KMS-11 (cell line): ENCODE data around the gene R3HDM2.
A peak's percentile ranks its signal among the peaks of the same experiment; 100 is the strongest.
"Not testable (repeated sequence)": the region's sequence is repeated elsewhere in the genome, so short reads cannot be mapped to it uniquely, and the experiment has no call there.

ENCODE experiments used
- H2AFZ ChIP-seq: fragments of 200-600 bp; sonication (generic); 2 replicates; pipeline ENCODE4 v1.6.1; 2016; ENCODE audit warnings: antibody characterized with exemption, mixed run types, low read depth
- H3K27ac ChIP-seq: fragments of 200-600 bp; sonication (generic); 2 replicates; pipeline ENCODE4 v1.6.1; 2016; ENCODE audit warnings: mild to moderate bottlenecking, mixed run types
- H3K27me3 ChIP-seq: fragments of 200-600 bp; sonication (generic); 2 replicates; pipeline ENCODE4 v1.6.1; 2017; ENCODE audit warnings: mild to moderate bottlenecking, low read depth, mixed run types, moderate library complexity; ENCODE audit not compliant: insufficient read depth
- H3K36me3 ChIP-seq: fragments of 200-600 bp; sonication (generic); 2 replicates; pipeline ENCODE4 v1.6.1; 2017; ENCODE audit warnings: mild to moderate bottlenecking, mixed run types; ENCODE audit not compliant: insufficient read depth
- H3K4me1 ChIP-seq: fragments of 200-600 bp; sonication (generic); 2 replicates; pipeline ENCODE4 v1.6.1; 2016; ENCODE audit warnings: mild to moderate bottlenecking, low read depth, mixed run types; ENCODE audit not compliant: poor library complexity, severe bottlenecking
- H3K4me2 ChIP-seq: fragments of 200-600 bp; sonication (generic); 2 replicates; pipeline ENCODE4 v1.7.0; 2016; ENCODE audit warnings: mild to moderate bottlenecking, mixed run types
- H3K4me3 ChIP-seq: fragments of 200-600 bp; sonication (generic); IDR thresholded peaks from 2 replicates; pipeline ENCODE4 v1.6.1; 2017; ENCODE audit warnings: low read depth, low read length, mixed read lengths; ENCODE audit not compliant: insufficient read depth
- H3K79me2 ChIP-seq: fragments of 200-600 bp; sonication (generic); 2 replicates; pipeline ENCODE4 v1.6.1; 2016; ENCODE audit warnings: low read depth, mixed run types; ENCODE audit not compliant: insufficient read depth
- H3K9ac ChIP-seq: fragments of 200-600 bp; sonication (generic); 2 replicates; pipeline ENCODE4 v1.6.1; 2016; ENCODE audit warnings: mild to moderate bottlenecking, mixed run types
- H4K20me1 ChIP-seq: fragments of 200-600 bp; sonication (generic); 2 replicates; pipeline ENCODE4 v1.6.1; 2016; ENCODE audit warnings: mild to moderate bottlenecking, mixed run types; ENCODE audit not compliant: insufficient read depth
- TF ChIP-seq, protein P1 (sequence below): fragments of 200-600 bp; sonication (generic); conservative IDR thresholded peaks from 2 replicates; pipeline ENCODE4 v1.6.1; 2017; ENCODE audit warnings: low read depth, mild to moderate bottlenecking, antibody characterized with exemption, low read length, moderate library complexity, mixed read lengths

R3HDM2 gene

DNA sequence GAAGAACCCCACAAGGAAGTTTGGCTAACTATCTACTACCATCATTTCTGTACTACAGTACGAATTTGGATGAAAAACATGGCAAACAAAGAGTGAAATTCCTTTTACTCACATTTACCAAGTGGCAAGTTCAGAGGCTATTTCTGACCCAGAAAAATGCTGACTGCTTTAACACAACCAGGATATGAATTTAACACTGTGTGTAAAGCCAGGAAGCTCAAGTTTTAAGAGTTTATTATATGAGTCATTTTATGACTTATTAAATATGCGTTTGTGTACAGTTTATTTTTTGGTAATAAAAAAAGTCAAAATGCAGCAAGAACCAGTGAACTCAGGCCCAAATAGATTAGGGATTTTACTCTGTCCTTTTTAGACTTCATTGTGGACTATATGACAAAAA is 121.4 kb downstream of the R3HDM2 start:
- TF ChIP-seq, protein P1, sequence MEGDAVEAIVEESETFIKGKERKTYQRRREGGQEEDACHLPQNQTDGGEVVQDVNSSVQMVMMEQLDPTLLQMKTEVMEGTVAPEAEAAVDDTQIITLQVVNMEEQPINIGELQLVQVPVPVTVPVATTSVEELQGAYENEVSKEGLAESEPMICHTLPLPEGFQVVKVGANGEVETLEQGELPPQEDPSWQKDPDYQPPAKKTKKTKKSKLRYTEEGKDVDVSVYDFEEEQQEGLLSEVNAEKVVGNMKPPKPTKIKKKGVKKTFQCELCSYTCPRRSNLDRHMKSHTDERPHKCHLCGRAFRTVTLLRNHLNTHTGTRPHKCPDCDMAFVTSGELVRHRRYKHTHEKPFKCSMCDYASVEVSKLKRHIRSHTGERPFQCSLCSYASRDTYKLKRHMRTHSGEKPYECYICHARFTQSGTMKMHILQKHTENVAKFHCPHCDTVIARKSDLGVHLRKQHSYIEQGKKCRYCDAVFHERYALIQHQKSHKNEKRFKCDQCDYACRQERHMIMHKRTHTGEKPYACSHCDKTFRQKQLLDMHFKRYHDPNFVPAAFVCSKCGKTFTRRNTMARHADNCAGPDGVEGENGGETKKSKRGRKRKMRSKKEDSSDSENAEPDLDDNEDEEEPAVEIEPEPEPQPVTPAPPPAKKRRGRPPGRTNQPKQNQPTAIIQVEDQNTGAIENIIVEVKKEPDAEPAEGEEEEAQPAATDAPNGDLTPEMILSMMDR = no peak
- Histone ChIP-seq H3K9ac (no peak overlapping the region), H3K4me2 (peak overlapping the region; percentile 26; the same call in 1 of the 2 replicates), H3K79me2 (no peaks in the 10 kb centered on the region), H2AFZ (peak overlapping the region; percentile 1; the same call in 1 of the 2 replicates), H3K36me3 (no peaks in the 10 kb centered on the region), H4K20me1 (no peaks in the 10 kb centered on the region), H3K4me3 (no peak overlapping the region), H3K27me3 (no peaks in the 10 kb centered on the region), H3K27ac (peak overlapping the region; percentile 2; the same call in 1 of the 2 replicates), H3K4me1 (peaks cover 26% of the 10 kb centered on the region)

DNA sequence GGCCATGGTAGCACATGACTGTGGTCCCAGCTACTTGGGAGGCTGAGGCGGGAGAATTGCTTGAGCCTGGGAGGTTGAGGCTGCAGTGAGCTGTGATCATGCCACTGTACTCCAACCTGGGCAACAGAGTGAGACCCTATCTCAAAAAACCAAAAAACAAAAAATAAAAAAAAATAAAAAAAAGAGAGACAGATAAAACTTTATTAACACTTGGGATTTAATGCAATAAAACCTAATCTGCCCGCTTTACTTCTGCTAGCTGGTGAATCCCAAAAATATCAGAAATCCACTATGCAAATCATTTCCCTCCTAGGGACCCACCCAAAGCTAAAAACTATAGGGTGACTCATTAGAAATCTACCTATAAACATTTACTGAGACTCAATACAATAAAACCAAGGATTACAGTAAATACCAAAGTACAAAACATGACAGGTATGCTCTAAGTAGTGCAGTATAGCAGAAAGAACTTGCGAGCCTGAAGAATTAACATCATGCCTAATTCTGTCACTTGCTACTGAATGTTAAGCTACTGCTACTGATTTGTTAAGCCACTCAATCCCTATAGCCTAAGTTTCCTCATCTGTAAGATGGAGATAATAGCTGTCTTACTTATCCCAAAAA is 129.8 kb downstream of the R3HDM2 start:
- Histone ChIP-seq H3K27me3 (no peaks in the 10 kb centered on the region), H3K79me2 (no peaks in the 10 kb centered on the region), H3K4me3 (no peak overlapping the region), H4K20me1 (no peaks in the 10 kb centered on the region), H3K27ac (no peak overlapping the region), H3K4me1 (no peaks in the 10 kb centered on the region), H3K36me3 (no peaks in the 10 kb centered on the region), H2AFZ (no peak overlapping the region), H3K4me2 (no peak overlapping the region), H3K9ac (no peak overlapping the region)
- TF ChIP-seq, protein P1 = no peak

DNA sequence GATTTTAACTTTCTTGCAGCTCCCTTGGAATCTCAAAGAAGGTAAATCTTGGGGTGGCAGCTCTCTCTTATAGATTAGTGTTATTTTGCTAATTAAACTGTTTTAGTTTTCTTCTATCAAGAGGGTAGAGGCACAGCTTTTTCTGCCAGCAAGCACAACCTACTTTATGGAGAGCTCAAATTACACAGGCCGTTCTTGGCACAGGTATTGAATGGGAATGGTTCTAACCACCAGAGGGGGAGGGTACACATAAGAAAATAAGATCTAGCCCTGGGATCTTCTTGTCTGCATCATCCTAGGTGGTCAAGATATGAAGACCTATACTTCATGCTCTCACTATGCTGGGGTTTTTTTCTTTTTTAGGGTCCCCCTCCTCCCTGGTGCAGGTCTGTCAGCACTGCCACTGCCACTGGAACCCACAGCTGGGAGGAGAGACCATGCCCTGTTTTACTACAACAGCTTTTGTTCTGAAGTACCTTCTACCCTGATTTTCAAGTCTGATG is 131.3 kb downstream of the R3HDM2 start:
- Histone ChIP-seq H3K9ac (no peak overlapping the region), H2AFZ (no peak overlapping the region), H4K20me1 (no peaks in the 10 kb centered on the region), H3K4me1 (no peaks in the 10 kb centered on the region), H3K4me3 (no peak overlapping the region), H3K27me3 (no peaks in the 10 kb centered on the region), H3K79me2 (no peaks in the 10 kb centered on the region), H3K36me3 (no peaks in the 10 kb centered on the region), H3K4me2 (no peak overlapping the region), H3K27ac (no peak overlapping the region)
- TF ChIP-seq, protein P1 = no peak

DNA sequence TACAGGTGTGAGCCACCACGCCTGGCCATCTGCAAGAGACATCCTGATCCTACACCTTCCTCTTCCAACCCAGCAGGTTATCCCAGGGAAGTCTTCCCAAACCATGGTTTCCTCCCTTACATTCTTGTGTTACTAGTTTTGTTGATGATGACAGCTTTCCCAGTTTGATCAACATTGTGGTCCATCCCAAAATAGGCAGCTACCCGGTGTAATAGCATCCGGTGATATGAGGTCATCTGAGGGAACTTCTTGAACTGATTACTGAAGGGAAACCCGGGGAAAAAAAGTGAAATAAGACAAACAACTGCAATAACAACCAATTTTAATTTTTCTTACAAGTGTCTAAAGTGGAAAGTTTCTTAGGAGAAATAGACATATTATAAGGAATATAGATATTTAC is 134.6 kb downstream of the R3HDM2 start:
- no peak overlapping the region for H3K9ac ChIP-seq
- no peaks in the 10 kb centered on the region for H3K79me2 ChIP-seq
- no peak overlapping the region for H3K4me3 ChIP-seq
- no peak overlapping the region for H3K27ac ChIP-seq
- H3K36me3 ChIP-seq = no peaks in the 10 kb centered on the region
- H4K20me1 ChIP-seq = no peaks in the 10 kb centered on the region
- TF ChIP-seq, protein P1 = no peak
- no peaks in the 10 kb centered on the region for H3K27me3 ChIP-seq
- no peaks in the 10 kb centered on the region for H3K4me1 ChIP-seq
- H3K4me2 ChIP-seq = no peak overlapping the region
- no peak overlapping the region for H2AFZ ChIP-seq

DNA sequence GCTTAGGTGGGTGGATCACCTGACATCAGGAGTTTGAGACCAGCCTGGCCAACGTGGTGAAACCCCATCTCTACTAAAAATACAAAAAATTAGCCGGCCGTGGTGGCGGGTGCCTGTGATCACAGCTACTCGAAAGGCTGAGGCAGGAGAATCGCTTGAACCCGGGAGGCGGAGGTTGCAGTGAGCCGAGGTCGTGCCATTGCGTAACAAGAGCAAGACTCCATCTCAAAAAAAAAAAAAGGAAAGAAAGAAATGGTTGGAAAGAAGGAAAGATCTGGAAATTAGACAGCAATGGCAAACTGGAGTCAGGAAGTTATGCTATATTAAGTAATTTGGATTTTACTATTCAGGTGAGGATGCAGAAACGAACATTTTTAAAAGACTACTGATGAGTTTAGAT is 148.8 kb downstream of the R3HDM2 start:
- H3K27ac ChIP-seq, H3K4me1 ChIP-seq, H2AFZ ChIP-seq: not testable (repeated sequence)

More for the DNA sequence above, 148.8 kb downstream of the R3HDM2 start:
- H3K9ac ChIP-seq, H3K79me2 ChIP-seq, H3K27me3 ChIP-seq, H4K20me1 ChIP-seq, H3K4me3 ChIP-seq, H3K36me3 ChIP-seq, H3K4me2 ChIP-seq: not testable (repeated sequence)
